MM.1S (cell line): ENCODE measurements around the gene YY1AP1.

Experiments used
- EZH2 ChIP-seq: fragments of 300-600 bp; sonication (generic); optimal IDR thresholded peaks from 2 replicates; pipeline ENCODE3; 2017; ENCODE audit warnings: low read depth, mild to moderate bottlenecking, antibody characterized with exemption, low read length, mixed read lengths
- EZH2phosphoT487 ChIP-seq: fragments of 300-600 bp; sonication (generic); IDR thresholded peaks from 2 replicates; pipeline ENCODE4 v1.6.1; 2018; ENCODE audit warnings: antibody characterized with exemption, low read length
- TF ChIP-seq, protein P1 (sequence below): fragments of 300-600 bp; sonication (generic); IDR thresholded peaks from 2 replicates; pipeline ENCODE4 v1.5.1; 2016; ENCODE audit warnings: antibody characterized with exemption, low read length, mixed read lengths

DNA sequence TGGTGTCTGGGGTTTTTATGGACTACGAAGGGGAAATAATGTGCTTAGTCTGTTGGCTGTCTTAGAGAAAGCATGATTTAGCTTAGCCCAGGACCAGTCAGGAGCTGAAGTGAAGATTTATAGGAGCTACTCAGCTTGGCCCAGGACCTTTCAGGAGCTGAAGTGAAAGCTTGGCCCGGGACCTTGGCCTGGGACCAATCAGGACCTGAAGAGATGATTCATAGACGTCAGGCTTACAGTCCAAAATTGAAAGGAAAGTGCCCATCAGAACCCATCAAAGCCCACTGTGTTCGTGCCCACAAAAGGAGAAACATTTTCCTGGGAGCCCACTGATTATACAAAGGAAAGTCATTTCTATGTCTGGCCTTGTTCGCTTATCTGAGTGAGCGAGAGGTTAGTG is 42.9 kb downstream of the YY1AP1 start:
- TF ChIP-seq, protein P1, sequence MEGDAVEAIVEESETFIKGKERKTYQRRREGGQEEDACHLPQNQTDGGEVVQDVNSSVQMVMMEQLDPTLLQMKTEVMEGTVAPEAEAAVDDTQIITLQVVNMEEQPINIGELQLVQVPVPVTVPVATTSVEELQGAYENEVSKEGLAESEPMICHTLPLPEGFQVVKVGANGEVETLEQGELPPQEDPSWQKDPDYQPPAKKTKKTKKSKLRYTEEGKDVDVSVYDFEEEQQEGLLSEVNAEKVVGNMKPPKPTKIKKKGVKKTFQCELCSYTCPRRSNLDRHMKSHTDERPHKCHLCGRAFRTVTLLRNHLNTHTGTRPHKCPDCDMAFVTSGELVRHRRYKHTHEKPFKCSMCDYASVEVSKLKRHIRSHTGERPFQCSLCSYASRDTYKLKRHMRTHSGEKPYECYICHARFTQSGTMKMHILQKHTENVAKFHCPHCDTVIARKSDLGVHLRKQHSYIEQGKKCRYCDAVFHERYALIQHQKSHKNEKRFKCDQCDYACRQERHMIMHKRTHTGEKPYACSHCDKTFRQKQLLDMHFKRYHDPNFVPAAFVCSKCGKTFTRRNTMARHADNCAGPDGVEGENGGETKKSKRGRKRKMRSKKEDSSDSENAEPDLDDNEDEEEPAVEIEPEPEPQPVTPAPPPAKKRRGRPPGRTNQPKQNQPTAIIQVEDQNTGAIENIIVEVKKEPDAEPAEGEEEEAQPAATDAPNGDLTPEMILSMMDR, result no peak
- TF ChIP-seq EZH2 (no peak), EZH2phosphoT487 (no peak)
